ENCODE results near the gene KRAS. TPM values are rescaled to one million over a fixed set of nuclear protein-coding genes. Genes with fewer than 3 reads are reported as not detected.

KRAS gene
- total and polyA plus RNA-seq, 12 donors = 3.6 to 21.3 (median 11.6) TPM

GRCh38 chr12:25248137-25248536 lies 2.6 kb downstream of the KRAS start:
- WGBS, 4 donors = 94 to 98% (median 97%) methylated on average over 20 of the region's 20 CpGs
- H3K27me3 ChIP-seq = no peaks in the 10 kb centered on the region
- no peaks in the 10 kb centered on the region for H3K36me3 ChIP-seq (replicated peaks in 1 of 2)
- no peak for DNase-seq
- TF ChIP-seq CTCF (IDR thresholded peaks at IDR 0.05) (no peak), POLR2A (IDR thresholded peaks at IDR 0.05) (no peak)
- H3K9me3 ChIP-seq (replicated peaks in 1 of 3) = no peaks in the 10 kb centered on the region
- intact Hi-C loops (cut with DNase I) = no loop called here
- H3K4me3 ChIP-seq = no peak overlapping the region
- H3K4me1 ChIP-seq (replicated peaks in 1 of 2) = peaks cover 0 to 12% of the 10 kb centered on the region in 2 donors
- no peak overlapping the region for H3K27ac ChIP-seq

DNA sequence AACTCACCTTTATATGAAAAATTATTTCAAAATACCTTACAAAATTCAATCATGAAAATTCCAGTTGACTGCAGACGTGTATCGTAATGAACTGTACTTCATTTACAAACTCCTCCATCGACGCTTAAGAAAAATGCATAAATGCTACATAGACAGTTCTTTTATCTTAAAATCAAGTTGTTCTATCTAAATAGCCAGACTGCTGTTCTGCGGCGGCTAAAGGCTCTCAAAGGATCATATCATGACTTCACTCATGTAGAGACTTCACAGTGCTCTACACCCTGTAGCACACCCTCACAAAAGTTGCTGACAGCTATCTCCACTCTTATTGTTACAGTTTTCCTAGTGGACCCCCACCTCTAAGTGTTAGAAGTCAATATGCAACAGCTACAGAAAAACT lies 5.2 kb downstream of the KRAS start:
- no peaks in the 10 kb centered on the region for H3K27me3 ChIP-seq
- H3K4me1 ChIP-seq (replicated peaks in 1 of 2) = peaks cover 0 to 12% of the 10 kb centered on the region in 2 donors
- no peak overlapping the region for H3K27ac ChIP-seq
- TF ChIP-seq CTCF (IDR thresholded peaks at IDR 0.05) (no peak), POLR2A (IDR thresholded peaks at IDR 0.05) (no peak)
- WGBS, 4 donors = 95 to 97% (median 96%) methylated on average over 6 of the region's 6 CpGs
- intact Hi-C loops (cut with DNase I) = no loop called here
- no peak overlapping the region for H3K4me3 ChIP-seq
- no peaks in the 10 kb centered on the region for H3K36me3 ChIP-seq (replicated peaks in 1 of 2)
- DNase-seq = no peak
- H3K9me3 ChIP-seq (replicated peaks in 1 of 3) = no peaks in the 10 kb centered on the region

DNA sequence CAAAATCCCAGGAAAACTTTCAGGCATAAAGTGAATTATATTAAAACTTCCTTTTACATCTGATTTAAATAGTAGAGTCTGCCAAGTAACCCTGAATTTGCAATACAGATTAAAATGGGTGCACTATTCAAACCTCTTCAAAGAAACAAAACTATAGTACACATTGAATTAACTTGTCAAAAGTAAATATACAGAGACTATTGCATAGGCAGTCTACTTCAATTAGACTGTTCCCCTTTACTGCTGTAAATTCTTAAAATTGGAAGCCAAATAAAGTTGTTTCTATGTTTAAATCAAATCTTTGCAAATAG lies 7.1 kb downstream of the KRAS start:
- Histone ChIP-seq H3K4me3 (no peak overlapping the region), H3K36me3 (replicated peaks in 1 of 2) (no peaks in the 10 kb centered on the region), H3K4me1 (replicated peaks in 1 of 2) (no peaks in the 10 kb centered on the region), H3K9me3 (replicated peaks in 1 of 3) (no peaks in the 10 kb centered on the region), H3K27ac (no peak overlapping the region), H3K27me3 (no peaks in the 10 kb centered on the region)
- no peak for TF ChIP-seq CTCF (IDR thresholded peaks at IDR 0.05)
- TF ChIP-seq POLR2A (IDR thresholded peaks at IDR 0.05) = no peak
- DNase-seq = no peak
- intact Hi-C loops (cut with DNase I) = no loop called here

- no peaks in the 10 kb centered on the region for H3K4me1 ChIP-seq (replicated peaks in 1 of 2)
- TF ChIP-seq POLR2A (IDR thresholded peaks at IDR 0.05) (no peak), CTCF (IDR thresholded peaks at IDR 0.05) (no peak)
- no peaks in the 10 kb centered on the region for H3K9me3 ChIP-seq (replicated peaks in 1 of 3)
- intact Hi-C loops (cut with DNase I) = no loop called here
- no peak overlapping the region for H3K27ac ChIP-seq
- H3K36me3 ChIP-seq (replicated peaks in 1 of 2) = no peaks in the 10 kb centered on the region
- H3K27me3 ChIP-seq = no peaks in the 10 kb centered on the region
- WGBS, 4 donors = 81 to 85% (median 83%) methylated on average over 5 of the region's 5 CpGs
- no peak overlapping the region for H3K4me3 ChIP-seq
- no peak for DNase-seq
These were observed 7.6 kb downstream of the KRAS start for GRCh38 chr12:25242981-25243679.
